ENCODE measurements around the gene HKDC1.

Gene HKDC1

DNA sequence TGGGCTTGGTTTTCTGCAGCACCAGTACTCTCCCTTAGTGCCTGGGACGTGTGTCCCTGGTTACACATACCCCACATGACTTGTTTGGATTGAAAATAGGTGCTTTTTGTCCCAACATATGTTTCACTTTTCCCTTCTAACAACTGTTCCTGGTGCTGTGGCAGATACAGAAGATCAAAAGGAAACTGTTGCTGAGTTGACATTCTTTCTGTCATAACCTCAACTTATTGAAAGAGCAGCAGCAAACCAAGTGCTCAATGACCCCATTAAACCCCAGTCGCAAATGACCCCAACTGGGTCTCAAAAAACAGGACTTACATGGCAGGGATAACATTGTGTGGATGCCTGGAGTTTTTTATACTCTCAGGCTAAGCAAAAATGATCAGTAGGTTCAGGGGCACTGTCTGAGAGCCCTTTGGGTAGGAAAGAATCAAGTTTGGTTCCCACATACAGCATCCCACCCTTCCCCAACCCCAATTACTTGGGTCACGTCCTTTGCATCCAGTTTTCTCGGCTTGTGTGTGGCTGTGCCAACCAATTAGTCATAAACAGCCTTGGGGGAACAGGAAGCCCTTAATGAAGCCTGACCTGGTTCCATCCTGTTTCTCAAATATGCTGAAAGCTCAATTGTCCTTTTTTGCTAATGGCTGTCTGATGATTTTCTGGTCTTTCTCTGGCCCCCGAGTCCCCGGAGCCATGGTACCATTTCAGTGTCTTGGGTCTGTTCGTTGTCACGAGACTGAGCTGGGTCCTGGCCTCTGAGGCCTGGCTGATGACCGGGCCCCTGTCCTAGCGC, 4.9 kb downstream of the HKDC1 start:
- DNase-seq (ENCODE audit: extremely low read depth, low read depth) = no peak
- no peak for TF ChIP-seq CTCF (IDR thresholded peaks at IDR 0.05; ENCODE audit: low read depth, low read length, missing control alignments)
- no peak overlapping the region for H3K4me3 ChIP-seq (replicated peaks; ENCODE audit: low read depth, low read length)

DNA sequence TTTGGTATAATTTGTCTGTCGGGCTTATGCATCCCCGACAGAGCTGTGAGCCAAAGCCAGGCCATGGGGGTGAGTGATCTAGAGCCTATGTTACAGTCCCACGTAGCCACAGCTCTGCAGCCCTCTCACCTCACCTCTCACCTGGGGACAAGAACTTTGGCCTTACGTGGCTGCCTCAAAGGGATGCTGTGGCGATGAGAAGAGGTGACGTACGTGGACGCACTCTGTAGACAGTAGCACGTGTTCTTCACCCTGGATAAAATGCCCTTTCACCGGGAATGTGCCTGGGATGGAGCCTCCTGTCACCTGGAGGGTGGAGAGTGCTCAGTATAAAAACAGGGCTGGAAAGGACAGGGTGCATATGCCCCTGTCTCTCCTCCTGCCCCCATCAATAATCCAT, 5.5 kb downstream of the HKDC1 start:
- no peak for TF ChIP-seq CTCF (IDR thresholded peaks at IDR 0.05; ENCODE audit: low read depth, low read length, missing control alignments)
- DNase-seq (ENCODE audit: extremely low read depth, low read depth) = no peak
- H3K4me3 ChIP-seq (replicated peaks; ENCODE audit: low read depth, low read length) = no peak overlapping the region

GRCh38 chr10:69226919-69227450, 6.9 kb downstream of the HKDC1 start:
- TF ChIP-seq CTCF (IDR thresholded peaks at IDR 0.05; ENCODE audit: low read depth, low read length, missing control alignments) = no peak
- DNase-seq (ENCODE audit: extremely low read depth, low read depth) = no peak
- no peak overlapping the region for H3K4me3 ChIP-seq (replicated peaks; ENCODE audit: low read depth, low read length)

DNA sequence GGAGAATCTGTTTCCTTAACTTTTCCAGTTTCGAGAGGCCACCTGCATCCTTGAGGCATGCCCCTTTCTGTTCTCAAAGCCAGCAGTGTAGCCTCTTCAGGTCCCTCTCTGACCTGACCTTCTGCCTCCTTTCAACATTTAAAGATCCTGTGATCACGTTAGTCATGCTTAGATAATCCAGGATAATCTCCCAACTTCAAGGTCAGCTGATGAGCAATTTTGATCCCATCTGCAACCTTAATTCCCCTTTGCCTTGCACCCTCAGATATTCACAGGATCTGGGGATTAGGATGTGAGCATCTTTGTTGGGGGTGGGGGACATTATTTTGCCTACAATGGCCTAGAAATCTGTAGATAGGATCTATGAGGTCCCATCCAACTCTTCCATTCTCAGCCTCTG, 8.0 kb downstream of the HKDC1 start:
- TF ChIP-seq CTCF (IDR thresholded peaks at IDR 0.05; ENCODE audit: low read depth, low read length, missing control alignments) = no peak
- no peak for DNase-seq (ENCODE audit: extremely low read depth, low read depth)
- H3K4me3 ChIP-seq (replicated peaks; ENCODE audit: low read depth, low read length) = no peak overlapping the region

- DNase-seq (ENCODE audit: extremely low read depth, low read depth) = no peak
- TF ChIP-seq CTCF (IDR thresholded peaks at IDR 0.05; ENCODE audit: low read depth, low read length, missing control alignments) = no peak
- H3K4me3 ChIP-seq (replicated peaks; ENCODE audit: low read depth, low read length) = no peak overlapping the region
These were observed 9.4 kb downstream of the HKDC1 start for GRCh38 chr10:69229616-69229916.

GRCh38 chr10:69230128-69230527, 10.0 kb downstream of the HKDC1 start:
- no peak for DNase-seq (ENCODE audit: extremely low read depth, low read depth)
- no peak for TF ChIP-seq CTCF (IDR thresholded peaks at IDR 0.05; ENCODE audit: low read depth, low read length, missing control alignments)
- no peak overlapping the region for H3K4me3 ChIP-seq (replicated peaks; ENCODE audit: low read depth, low read length)

DNA sequence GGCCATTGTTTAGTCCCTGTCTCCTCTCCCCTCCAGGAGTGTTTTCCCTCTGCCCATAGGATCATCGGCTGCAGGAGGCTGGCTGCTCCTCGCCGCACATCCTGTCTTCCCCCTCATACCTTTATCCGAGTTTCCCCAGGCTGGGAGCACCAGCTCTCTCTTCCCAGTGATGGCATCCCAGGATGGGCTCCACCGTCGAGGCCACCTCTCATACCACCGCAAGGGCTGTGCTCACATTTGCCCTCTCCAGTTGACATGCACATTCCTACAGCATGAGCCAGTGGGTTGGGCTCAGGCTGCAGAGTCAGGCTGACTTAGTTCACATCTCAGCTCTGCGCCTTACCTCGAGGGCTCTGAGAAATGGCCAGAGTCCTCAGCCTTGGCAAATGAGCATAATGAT, 12.1 kb downstream of the HKDC1 start:
- no peak for TF ChIP-seq CTCF (IDR thresholded peaks at IDR 0.05; ENCODE audit: low read depth, low read length, missing control alignments)
- DNase-seq (ENCODE audit: extremely low read depth, low read depth) = no peak
- no peak overlapping the region for H3K4me3 ChIP-seq (replicated peaks; ENCODE audit: low read depth, low read length)

All from HFF-Myc (cell line).